HG03354 (cell line): ENCODE data around the gene AKT2.

ENCODE experiments used
- ATAC-seq: cut with Tn5 transposase; IDR thresholded peaks from one replicate; pipeline ENCODE4 v1.9.1; 2021; ENCODE audit warnings: mild to moderate bottlenecking; ENCODE audit not compliant: unreplicated experiment, poor library complexity, severe bottlenecking

The AKT2 gene

GRCh38 chr19:40255619-40256166 lies 29.5 kb downstream of the AKT2 start:
- no peak for ATAC-seq

- no peak for ATAC-seq
Observed at GRCh38 chr19:40254714-40255418, 30.3 kb downstream of the AKT2 start.

GRCh38 chr19:40253611-40254092 lies 31.5 kb downstream of the AKT2 start:
- no peak for ATAC-seq

GRCh38 chr19:40252395-40252794 lies 32.8 kb downstream of the AKT2 start:
- no peak for ATAC-seq

- no peak for ATAC-seq
Observed at GRCh38 chr19:40251991-40252390, 33.2 kb downstream of the AKT2 start.

GRCh38 chr19:40251244-40251643 lies 33.9 kb downstream of the AKT2 start:
- ATAC-seq, result no peak

GRCh38 chr19:40249781-40250180 lies 35.4 kb downstream of the AKT2 start:
- ATAC-seq, result no peak

GRCh38 chr19:40249201-40249600 lies 35.9 kb downstream of the AKT2 start:
- ATAC-seq, result no peak

GRCh38 chr19:40247735-40248262 lies 37.3 kb downstream of the AKT2 start:
- no peak for ATAC-seq

- ATAC-seq, result no peak
Observed at GRCh38 chr19:40247178-40247577, 38.0 kb downstream of the AKT2 start.

GRCh38 chr19:40246292-40247073 lies 38.7 kb downstream of the AKT2 start:
- ATAC-seq, result no peak

- ATAC-seq, result no peak
Observed at GRCh38 chr19:40245506-40246128, 39.5 kb downstream of the AKT2 start.

GRCh38 chr19:40244579-40245317 lies 40.4 kb downstream of the AKT2 start:
- ATAC-seq, result no peak

- ATAC-seq, result no peak
Observed at GRCh38 chr19:40243181-40243580, 42.0 kb downstream of the AKT2 start.

- no peak for ATAC-seq
Observed at GRCh38 chr19:40242480-40242879, 42.7 kb downstream of the AKT2 start.

GRCh38 chr19:40241809-40242384 lies 43.2 kb downstream of the AKT2 start:
- ATAC-seq, result no peak

GRCh38 chr19:40241125-40241808 lies 43.9 kb downstream of the AKT2 start:
- ATAC-seq, result no peak

- no peak for ATAC-seq
Observed at GRCh38 chr19:40240332-40240731, 44.8 kb downstream of the AKT2 start.
